ENCODE data around the gene TULP4. TPM values are rescaled to one million over a fixed set of nuclear protein-coding genes. Genes with fewer than 3 reads are reported as not detected.
A peak's percentile ranks its signal among the peaks of the same experiment; 100 is the strongest.
"Not testable (repeated sequence)": the region's sequence is repeated elsewhere in the genome, so short reads cannot be mapped to it uniquely, and the experiment has no call there.

The TULP4 gene
- total RNA-seq, 1 donor from 2014 or later = 200 TPM

GRCh38 chr6:158522616-158523015 lies 210.4 kb downstream of the TULP4 start:
- no peak for DNase-seq (ENCODE audit: low spot score)

DNA sequence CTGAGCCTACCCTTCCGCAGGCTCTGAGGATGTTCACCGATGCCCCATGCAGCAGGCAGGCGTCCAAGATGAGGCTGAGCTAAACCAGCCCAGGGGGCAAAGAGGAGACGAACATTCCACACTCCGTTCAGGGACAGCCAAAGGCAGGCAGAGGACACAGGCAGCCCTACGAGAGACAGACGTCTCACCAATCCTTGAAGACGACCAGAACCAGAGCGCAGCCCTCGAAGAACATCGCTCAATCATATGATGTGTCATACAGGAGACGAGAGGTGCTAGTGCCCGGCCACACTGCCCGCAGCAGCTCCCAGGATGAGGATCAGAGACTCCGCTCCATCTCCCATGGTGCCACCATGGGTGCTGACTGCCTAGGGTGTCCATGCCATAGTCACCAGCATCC lies 212.0 kb downstream of the TULP4 start:
- no peak for DNase-seq (ENCODE audit: low spot score)

DNA sequence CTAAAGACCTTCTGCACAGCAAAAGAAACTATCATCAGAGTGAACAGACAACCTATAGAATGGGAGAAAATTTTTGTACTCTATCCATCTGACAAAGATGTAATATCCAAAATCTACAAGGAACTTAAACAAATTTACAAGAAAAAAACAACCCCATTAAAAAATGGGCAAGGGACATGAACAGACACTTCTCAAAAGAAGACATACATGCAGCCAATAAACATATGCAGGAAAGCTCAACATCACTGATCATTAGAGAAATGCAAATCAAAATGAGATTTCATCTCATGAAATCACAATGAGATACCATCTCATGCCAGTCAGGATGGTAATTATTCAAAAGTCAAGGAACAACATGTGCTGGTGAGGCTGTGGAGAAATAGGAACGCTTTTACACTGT lies 215.6 kb downstream of the TULP4 start:
- DNase-seq (ENCODE audit: low spot score) = not testable (repeated sequence)

DNA sequence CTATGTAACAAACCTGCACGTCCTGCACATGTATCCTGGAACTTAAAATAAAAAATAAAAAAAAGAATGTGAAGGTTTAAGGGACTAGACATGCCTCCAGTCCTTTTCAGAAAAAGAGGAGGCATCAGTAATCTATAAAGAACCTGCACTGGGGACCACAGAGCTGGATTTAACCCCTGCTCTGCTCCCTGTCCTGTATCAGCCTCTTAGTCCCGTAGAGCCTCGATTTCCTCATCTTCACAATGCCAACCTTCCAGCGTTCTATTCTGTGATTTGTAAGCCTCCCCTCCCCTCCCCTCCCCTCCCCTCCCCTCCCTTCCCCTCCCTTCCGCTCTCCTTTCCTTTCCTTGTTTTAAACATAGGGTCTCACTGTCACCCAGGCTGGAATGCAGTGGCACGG lies 216.6 kb downstream of the TULP4 start:
- DNase-seq (ENCODE audit: low spot score) = no peak

GRCh38 chr6:158529629-158530028 lies 217.4 kb downstream of the TULP4 start:
- no peak for DNase-seq (ENCODE audit: low spot score)

- no peak for DNase-seq (ENCODE audit: low spot score)
Observed at GRCh38 chr6:158531566-158531965, 219.3 kb downstream of the TULP4 start.

- DNase-seq (ENCODE audit: low spot score) = no peak
Observed at GRCh38 chr6:158531970-158532369, 219.7 kb downstream of the TULP4 start.

- peak; percentile 81 for DNase-seq (ENCODE audit: low spot score)
Observed at GRCh38 chr6:158536084-158536890, 224.0 kb downstream of the TULP4 start.

DNA sequence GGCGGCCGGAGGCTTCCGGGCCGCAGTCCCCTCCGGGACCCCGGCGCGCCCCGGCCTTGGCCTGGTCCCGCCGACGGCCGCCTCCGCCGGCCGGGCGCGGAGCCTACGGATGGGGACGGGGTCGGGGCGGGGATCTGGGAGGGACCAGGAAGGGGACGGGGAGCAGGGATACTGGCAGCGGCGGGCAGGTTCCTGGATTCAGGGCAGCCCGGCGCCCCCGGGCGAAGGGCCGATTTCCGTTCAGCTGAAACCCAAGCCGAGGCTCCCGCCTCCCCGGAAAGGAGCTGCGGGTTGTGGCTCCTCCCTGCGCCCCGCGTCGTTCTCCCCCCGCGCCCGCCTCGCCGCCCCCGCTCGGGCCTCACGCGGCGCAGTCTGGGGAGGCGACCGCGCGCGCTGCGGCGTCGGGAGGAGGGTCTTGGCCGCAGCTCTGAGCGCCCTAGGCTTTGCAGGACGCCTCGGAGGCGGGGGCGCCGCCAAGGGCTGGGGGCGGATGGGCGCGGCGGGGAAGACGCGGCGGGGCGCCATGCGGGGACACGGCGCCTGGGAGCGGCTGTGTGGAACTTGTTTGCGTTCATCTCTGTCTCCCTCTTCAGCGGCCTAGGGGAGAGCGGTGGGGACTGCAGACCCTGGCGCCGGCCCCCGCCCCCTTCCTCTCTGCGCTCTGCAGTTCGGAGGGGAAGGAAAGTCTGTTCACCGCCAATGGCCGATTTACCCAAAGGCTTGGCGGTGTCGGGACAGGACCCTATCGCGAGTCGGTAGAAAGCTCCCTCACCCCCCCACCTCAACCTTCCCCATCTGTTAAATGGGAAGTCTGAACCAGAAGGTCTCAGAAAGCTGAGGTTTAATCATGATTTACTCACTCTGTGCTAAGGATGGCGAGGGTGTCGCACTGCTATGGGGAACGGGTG lies 224.9 kb downstream of the TULP4 start:
- peak; percentile 65 for DNase-seq (ENCODE audit: low spot score)

DNA sequence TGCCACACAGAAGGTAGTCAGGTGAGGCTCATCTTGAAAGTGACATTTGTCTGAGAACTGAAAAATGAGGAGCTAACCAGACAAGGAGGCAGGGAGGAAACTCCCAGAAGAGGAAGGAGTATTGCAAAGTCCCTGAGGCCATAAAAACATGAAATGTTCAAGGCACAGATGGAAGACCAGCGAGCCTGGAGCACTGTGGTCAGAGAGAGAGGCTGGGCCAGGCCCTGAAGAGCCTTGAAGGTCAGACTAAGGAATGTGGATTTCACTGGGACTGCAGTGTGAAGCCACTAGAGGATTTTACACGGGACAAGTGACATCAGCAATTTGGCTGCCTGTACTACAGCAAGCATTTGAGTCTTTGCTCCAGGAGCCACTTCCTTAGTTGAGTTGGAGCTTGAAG lies 226.5 kb downstream of the TULP4 start:
- DNase-seq (ENCODE audit: low spot score) = no peak

- no peak for DNase-seq (ENCODE audit: low spot score)
Observed at GRCh38 chr6:158539413-158539812, 227.1 kb downstream of the TULP4 start.

- DNase-seq (ENCODE audit: low spot score) = no peak
Observed at GRCh38 chr6:158539881-158540280, 227.6 kb downstream of the TULP4 start.

- no peak for DNase-seq (ENCODE audit: low spot score)
Observed at GRCh38 chr6:158543606-158544185, 231.4 kb downstream of the TULP4 start.

DNA sequence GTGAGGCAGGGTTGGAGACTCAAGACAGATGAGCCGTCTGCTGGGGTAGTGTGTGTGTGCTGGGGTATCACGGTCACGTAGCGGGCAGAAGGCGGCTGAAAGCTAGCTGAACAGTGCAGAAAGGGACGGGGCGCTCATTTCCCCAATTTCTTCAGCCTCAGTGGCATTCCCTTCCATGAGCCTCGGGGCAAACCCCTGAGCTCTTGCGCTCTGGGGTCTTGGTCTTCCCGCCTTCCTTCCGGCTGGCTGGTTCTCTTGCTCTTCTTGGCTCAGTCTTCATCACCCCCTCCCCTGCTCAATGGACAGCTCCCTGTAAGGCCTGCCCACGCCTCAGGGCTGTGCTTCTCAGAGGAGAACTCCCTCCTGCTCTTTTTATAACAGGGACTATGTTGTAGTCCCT lies 232.2 kb downstream of the TULP4 start:
- no peak for DNase-seq (ENCODE audit: low spot score)

GRCh38 chr6:158545043-158545966 lies 233.0 kb downstream of the TULP4 start:
- no peak for DNase-seq (ENCODE audit: low spot score)

DNA sequence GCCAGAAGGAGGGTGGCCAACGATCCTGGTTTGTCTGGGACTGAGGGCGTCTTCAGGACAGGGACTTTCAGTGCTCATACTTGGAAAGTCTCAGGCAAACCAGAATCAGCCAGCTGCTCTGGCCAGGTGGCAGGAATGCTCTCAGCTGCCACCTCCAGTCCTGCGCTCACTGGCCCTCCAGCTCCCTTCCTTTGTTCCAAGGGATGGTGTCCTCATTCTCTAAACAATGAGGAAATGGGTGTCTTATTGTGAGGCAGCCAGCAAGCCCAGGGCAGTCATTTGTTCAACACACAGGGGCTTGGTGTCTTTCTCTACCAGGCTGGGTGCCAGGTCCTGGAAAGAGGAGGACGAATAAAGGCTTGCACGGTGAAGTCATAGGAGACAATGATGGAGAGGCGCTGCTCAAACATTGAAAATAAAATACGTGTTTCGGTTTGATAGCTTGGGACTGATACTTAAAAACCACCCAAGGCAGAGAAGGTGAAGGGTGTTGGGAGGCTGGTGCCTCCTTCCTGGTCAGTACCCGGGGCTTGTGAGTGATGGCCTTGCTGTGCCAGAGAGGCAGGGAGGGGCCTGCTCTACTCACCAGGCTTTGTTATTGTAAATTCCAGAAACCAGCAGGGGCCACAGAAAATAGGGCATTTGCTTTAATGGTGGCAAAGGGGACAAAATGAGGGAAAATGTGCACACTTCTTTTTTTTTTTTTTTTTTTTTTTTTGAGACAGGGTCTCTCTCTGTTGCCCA lies 236.3 kb downstream of the TULP4 start:
- DNase-seq (ENCODE audit: low spot score) = no peak

- no peak for DNase-seq (ENCODE audit: low spot score)
Observed at GRCh38 chr6:158552055-158552795, 240.0 kb downstream of the TULP4 start.

GRCh38 chr6:158552796-158553138 lies 240.5 kb downstream of the TULP4 start:
- DNase-seq (ENCODE audit: low spot score) = no peak

GRCh38 chr6:158554611-158555361 lies 242.5 kb downstream of the TULP4 start:
- no peak for DNase-seq (ENCODE audit: low spot score)

Measured in umbilical cord (tissue), 2 donors.